ENCODE data around the gene EIF4EBP3.
A peak's percentile ranks its signal among the peaks of the same experiment; 100 is the strongest.

EIF4EBP3 gene

GRCh38 chr5:140574165-140574564 is 26.7 kb downstream of the EIF4EBP3 start:
- no peak for TF ChIP-seq TCF12 (IDR thresholded peaks at IDR 0.05; ENCODE audit: low read depth)
- TF ChIP-seq YY1 (IDR thresholded peaks at IDR 0.05; ENCODE audit: low read depth) = no peak
- no peak for TF ChIP-seq MAX (IDR thresholded peaks at IDR 0.05)
- TF ChIP-seq CREB1 (IDR thresholded peaks at IDR 0.05; ENCODE audit: low read depth) = no peak
- TF ChIP-seq EP300 (IDR thresholded peaks at IDR 0.05; ENCODE audit: borderline replicate concordance) = no peak
- TF ChIP-seq RAD21 (IDR thresholded peaks at IDR 0.05; ENCODE audit: low read depth) = no peak
- TF ChIP-seq USF1 (IDR thresholded peaks at IDR 0.05) = no peak
- no peak for TF ChIP-seq EGR1 (IDR thresholded peaks at IDR 0.05)
- TF ChIP-seq TAF1 (IDR thresholded peaks at IDR 0.05; ENCODE audit: low read depth) = no peak
- no peak for TF ChIP-seq TEAD4 (IDR thresholded peaks at IDR 0.05)

DNA sequence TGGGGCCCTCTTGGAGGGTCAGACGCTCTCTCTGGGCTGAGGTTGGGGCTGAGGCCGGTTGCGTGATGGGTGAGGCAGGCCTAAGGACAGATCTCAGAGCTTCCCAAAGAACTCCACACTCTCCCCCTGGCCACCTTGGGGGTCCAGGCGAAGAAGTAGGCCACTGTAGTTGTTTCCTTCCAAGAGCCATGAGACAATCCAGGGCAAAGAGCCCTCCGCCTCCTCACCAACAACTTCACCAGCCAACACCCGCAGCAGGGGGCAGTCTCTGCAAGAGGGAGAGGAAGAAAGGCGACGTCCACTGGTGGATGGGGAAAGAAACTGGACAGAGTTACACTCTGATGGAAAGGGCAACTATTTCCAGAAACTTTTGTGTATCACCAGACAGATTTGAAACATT is 27.8 kb downstream of the EIF4EBP3 start:
- TF ChIP-seq EP300 (IDR thresholded peaks at IDR 0.05; ENCODE audit: borderline replicate concordance) (no peak), CREB1 (IDR thresholded peaks at IDR 0.05; ENCODE audit: low read depth) (no peak), CEBPB (IDR thresholded peaks at IDR 0.05) (no peak), YY1 (IDR thresholded peaks at IDR 0.05; ENCODE audit: low read depth) (no peak), NFIC (IDR thresholded peaks at IDR 0.05) (no peak), EGR1 (IDR thresholded peaks at IDR 0.05) (no peak), TEAD4 (IDR thresholded peaks at IDR 0.05) (no peak), RAD21 (IDR thresholded peaks at IDR 0.05; ENCODE audit: low read depth) (peak; percentile 80)

DNA sequence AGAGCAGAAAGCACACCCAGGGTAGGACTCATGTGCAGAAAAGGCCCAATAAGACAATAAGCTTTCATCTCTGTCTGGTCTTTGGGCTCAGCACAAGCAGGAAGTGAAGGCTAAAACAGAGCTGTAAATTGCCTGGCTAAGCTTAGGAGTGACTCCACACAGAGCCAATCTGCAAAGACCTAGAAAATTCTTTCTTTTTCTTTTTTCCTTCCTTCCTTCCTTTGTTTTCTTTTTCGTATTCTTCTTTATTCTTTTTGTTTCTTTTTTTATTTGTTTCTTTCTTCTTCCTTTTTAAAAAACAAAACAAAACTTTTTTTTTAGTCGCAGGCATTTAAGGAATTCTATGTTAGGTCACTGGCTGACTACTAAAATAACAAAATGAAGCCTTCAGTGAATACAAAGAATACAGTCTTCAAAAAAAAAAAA is 29.3 kb downstream of the EIF4EBP3 start:
- no peak for TF ChIP-seq CREB1 (IDR thresholded peaks at IDR 0.05; ENCODE audit: low read depth)
- TF ChIP-seq NFIC (IDR thresholded peaks at IDR 0.05) = no peak
- TF ChIP-seq TAF1 (IDR thresholded peaks at IDR 0.05; ENCODE audit: low read depth) = no peak
- no peak for TF ChIP-seq YY1 (IDR thresholded peaks at IDR 0.05; ENCODE audit: low read depth)

GRCh38 chr5:140587495-140587894 is 40.0 kb downstream of the EIF4EBP3 start:
- TF ChIP-seq FOXM1 (IDR thresholded peaks at IDR 0.05; ENCODE audit: borderline replicate concordance, low read depth) (no peak), NFIC (IDR thresholded peaks at IDR 0.05) (no peak), CEBPB (IDR thresholded peaks at IDR 0.05) (no peak), CREB1 (IDR thresholded peaks at IDR 0.05; ENCODE audit: low read depth) (no peak), ZBTB7A (IDR thresholded peaks at IDR 0.05; ENCODE audit: low read depth) (no peak), TCF12 (IDR thresholded peaks at IDR 0.05; ENCODE audit: low read depth) (no peak), YY1 (IDR thresholded peaks at IDR 0.05; ENCODE audit: low read depth) (no peak), USF1 (IDR thresholded peaks at IDR 0.05) (no peak), EGR1 (IDR thresholded peaks at IDR 0.05) (no peak), TEAD4 (IDR thresholded peaks at IDR 0.05) (no peak), REST (IDR thresholded peaks at IDR 0.05; ENCODE audit: low read depth) (no peak), MAX (IDR thresholded peaks at IDR 0.05) (no peak)

DNA sequence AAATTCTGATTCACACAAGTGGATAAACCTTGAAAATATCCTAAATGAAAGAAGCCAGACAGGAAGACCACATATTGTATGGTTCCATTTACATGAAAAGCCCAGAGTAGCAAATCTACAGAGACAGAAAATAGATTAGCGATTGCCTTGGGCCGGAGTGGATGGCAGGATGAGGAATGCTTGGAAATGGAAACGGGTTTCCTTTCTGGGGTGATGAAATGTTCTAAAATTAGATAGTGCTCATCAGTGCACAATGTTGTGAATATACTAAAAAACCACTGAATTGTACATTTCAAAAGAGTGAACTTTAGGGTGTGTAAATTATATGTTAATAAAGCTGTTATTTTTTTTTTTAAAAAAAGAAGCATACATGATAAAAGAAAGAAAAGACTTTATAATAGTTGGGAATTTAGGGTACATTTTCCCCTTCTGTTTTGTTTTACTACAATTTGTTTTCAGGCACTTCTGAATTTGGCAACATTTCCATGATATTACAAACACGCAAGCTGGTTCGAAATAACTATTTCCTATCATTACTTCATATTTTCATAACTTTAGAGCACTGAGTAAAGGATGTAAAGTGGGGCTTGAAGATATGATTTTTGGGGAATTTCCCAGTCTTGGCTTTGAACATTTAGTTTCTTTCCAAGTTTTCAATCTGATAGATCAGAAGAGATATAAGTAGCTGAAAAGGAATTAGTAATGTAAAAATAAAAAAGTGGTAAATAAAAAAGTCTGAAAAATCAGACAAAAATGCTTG is 41.0 kb downstream of the EIF4EBP3 start:
- no peak for TF ChIP-seq TAF1 (IDR thresholded peaks at IDR 0.05; ENCODE audit: low read depth)
- TF ChIP-seq EP300 (IDR thresholded peaks at IDR 0.05; ENCODE audit: borderline replicate concordance) = no peak

DNA sequence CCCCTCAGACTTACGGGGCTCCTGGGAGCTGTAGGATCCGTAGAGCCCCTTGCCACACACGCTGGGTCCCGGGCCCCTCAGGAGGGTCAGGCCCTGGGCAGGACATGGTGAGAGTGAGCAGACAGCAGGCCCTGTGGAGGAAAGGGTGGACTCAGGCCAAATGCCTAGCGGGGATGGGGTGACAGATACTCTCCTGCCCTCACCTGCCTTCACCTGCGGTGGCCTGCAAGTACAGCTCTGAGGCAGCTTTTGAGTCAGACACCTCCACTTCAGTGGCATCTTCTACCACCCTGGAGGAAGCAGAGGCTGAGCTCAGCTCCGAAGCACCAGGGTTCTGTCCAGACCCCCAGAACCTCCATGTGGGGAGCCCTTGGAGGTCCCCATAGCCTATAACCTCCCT is 43.4 kb downstream of the EIF4EBP3 start:
- no peak for TF ChIP-seq CREB1 (IDR thresholded peaks at IDR 0.05; ENCODE audit: low read depth)
- TF ChIP-seq NFIC (IDR thresholded peaks at IDR 0.05) = no peak
- TF ChIP-seq TAF1 (IDR thresholded peaks at IDR 0.05; ENCODE audit: low read depth) = no peak
- TF ChIP-seq RAD21 (IDR thresholded peaks at IDR 0.05; ENCODE audit: low read depth) = no peak
- no peak for TF ChIP-seq MAX (IDR thresholded peaks at IDR 0.05)
- TF ChIP-seq USF1 (IDR thresholded peaks at IDR 0.05) = no peak
- no peak for TF ChIP-seq ZBTB7A (IDR thresholded peaks at IDR 0.05; ENCODE audit: low read depth)
- TF ChIP-seq CEBPB (IDR thresholded peaks at IDR 0.05) = no peak

GRCh38 chr5:140591747-140592372 is 44.4 kb downstream of the EIF4EBP3 start:
- TF ChIP-seq FOXM1 (IDR thresholded peaks at IDR 0.05; ENCODE audit: borderline replicate concordance, low read depth) (no peak), USF1 (IDR thresholded peaks at IDR 0.05) (no peak), TAF1 (IDR thresholded peaks at IDR 0.05; ENCODE audit: low read depth) (no peak), TEAD4 (IDR thresholded peaks at IDR 0.05) (no peak), CREB1 (IDR thresholded peaks at IDR 0.05; ENCODE audit: low read depth) (no peak), ZBTB7A (IDR thresholded peaks at IDR 0.05; ENCODE audit: low read depth) (no peak), TCF12 (IDR thresholded peaks at IDR 0.05; ENCODE audit: low read depth) (no peak), YY1 (IDR thresholded peaks at IDR 0.05; ENCODE audit: low read depth) (no peak), MAX (IDR thresholded peaks at IDR 0.05) (no peak), RAD21 (IDR thresholded peaks at IDR 0.05; ENCODE audit: low read depth) (no peak), EGR1 (IDR thresholded peaks at IDR 0.05) (no peak), NFIC (IDR thresholded peaks at IDR 0.05) (no peak), EP300 (IDR thresholded peaks at IDR 0.05; ENCODE audit: borderline replicate concordance) (no peak), CEBPB (IDR thresholded peaks at IDR 0.05) (no peak), REST (IDR thresholded peaks at IDR 0.05; ENCODE audit: low read depth) (no peak)
